ENCODE measurements around the gene ANAPC1.
A peak's percentile ranks its signal among the peaks of the same experiment; 100 is the strongest.

Gene ANAPC1

GRCh38 chr2:111908578-111908977, 24.6 kb upstream of the ANAPC1 start:
- H3K4me3 ChIP-seq (ENCODE audit: low read depth, low read length), result no peak overlapping the region
- H3K9me3 ChIP-seq (ENCODE audit: control insufficient read depth, insufficient read depth, low read depth, low read length), result no peaks in the 10 kb centered on the region
- no peaks in the 10 kb centered on the region for H3K36me3 ChIP-seq (ENCODE audit: control insufficient read depth in 2 of 2, insufficient read depth in 1 of 2, low read length in 2 of 2)
- TF ChIP-seq ZBTB21 (tag by site-specific recombination; IDR thresholded peaks at IDR 0.05) (no peak), ZNF24 (tag by site-specific recombination; IDR thresholded peaks at IDR 0.05) (no peak), ZNF214 (tag by site-specific recombination; IDR thresholded peaks at IDR 0.05; ENCODE audit: borderline replicate concordance) (no peak), ZNF561 (tag by site-specific recombination; IDR thresholded peaks at IDR 0.05; ENCODE audit: borderline replicate concordance) (no peak), SP2 (tag by site-specific recombination; IDR thresholded peaks at IDR 0.05) (no peak), KLF9 (tag by site-specific recombination; IDR thresholded peaks at IDR 0.05; ENCODE audit: low read depth) (no peak), ZNF211 (tag by site-specific recombination; IDR thresholded peaks at IDR 0.05; ENCODE audit: low read depth) (no peak), ZNF626 (tag by site-specific recombination; IDR thresholded peaks at IDR 0.05) (no peak), AEBP2 (tag by site-specific recombination; IDR thresholded peaks at IDR 0.05; ENCODE audit: borderline replicate concordance) (no peak), ZNF133 (tag by site-specific recombination; IDR thresholded peaks at IDR 0.05) (no peak), ZNF621 (tag by site-specific recombination; IDR thresholded peaks at IDR 0.05) (no peak), ZNF596 (tag by site-specific recombination; IDR thresholded peaks at IDR 0.05) (no peak), ZSCAN5A (tag by site-specific recombination; IDR thresholded peaks at IDR 0.05) (no peak), RBAK (tag by site-specific recombination; IDR thresholded peaks at IDR 0.05) (no peak), ZBTB20 (tag by site-specific recombination; IDR thresholded peaks at IDR 0.05) (no peak)
- TF ChIP-seq, protein P1, sequence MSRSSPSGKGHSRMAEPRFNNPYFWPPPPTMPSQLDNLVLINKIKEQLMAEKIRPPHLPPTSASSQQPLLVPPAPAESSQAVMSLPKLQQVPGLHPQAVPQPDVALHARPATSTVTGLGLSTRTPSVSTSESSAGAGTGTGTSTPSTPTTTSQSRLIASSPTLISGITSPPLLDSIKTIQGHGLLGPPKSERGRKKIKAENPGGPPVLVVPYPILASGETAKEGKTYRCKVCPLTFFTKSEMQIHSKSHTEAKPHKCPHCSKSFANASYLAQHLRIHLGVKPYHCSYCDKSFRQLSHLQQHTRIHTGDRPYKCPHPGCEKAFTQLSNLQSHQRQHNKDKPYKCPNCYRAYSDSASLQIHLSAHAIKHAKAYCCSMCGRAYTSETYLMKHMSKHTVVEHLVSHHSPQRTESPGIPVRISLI (tag by site-specific recombination; IDR thresholded peaks at IDR 0.05), result no peak
- TF ChIP-seq, protein P2, sequence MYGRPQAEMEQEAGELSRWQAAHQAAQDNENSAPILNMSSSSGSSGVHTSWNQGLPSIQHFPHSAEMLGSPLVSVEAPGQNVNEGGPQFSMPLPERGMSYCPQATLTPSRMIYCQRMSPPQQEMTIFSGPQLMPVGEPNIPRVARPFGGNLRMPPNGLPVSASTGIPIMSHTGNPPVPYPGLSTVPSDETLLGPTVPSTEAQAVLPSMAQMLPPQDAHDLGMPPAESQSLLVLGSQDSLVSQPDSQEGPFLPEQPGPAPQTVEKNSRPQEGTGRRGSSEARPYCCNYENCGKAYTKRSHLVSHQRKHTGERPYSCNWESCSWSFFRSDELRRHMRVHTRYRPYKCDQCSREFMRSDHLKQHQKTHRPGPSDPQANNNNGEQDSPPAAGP (tag by site-specific recombination; IDR thresholded peaks at IDR 0.05), result no peak
- CTCF ChIA-PET, result no interaction called here
- H3K27ac ChIP-seq (ENCODE audit: extremely low read depth, low read depth, low read length), result no peak overlapping the region
- POLR2A ChIA-PET, result interaction anchor here (0.9 kb wide), 1 partner anchor 10 kb away, joined by 3 read pairs; the partner anchor contains the start of gene MERTK
- H3K4me1 ChIP-seq (ENCODE audit: control insufficient read depth, insufficient read depth, low read length), result peaks cover 9% of the 10 kb centered on the region

GRCh38 chr2:111905990-111906735, 22.2 kb upstream of the ANAPC1 start:
- POLR2A ChIA-PET, result no interaction called here
- Histone ChIP-seq H3K4me3 (ENCODE audit: low read depth, low read length) (no peak overlapping the region), H3K27ac (ENCODE audit: extremely low read depth, low read depth, low read length) (peak overlapping the region; percentile 67), H3K4me1 (ENCODE audit: control insufficient read depth, insufficient read depth, low read length) (peaks cover 9% of the 10 kb centered on the region), H3K9me3 (ENCODE audit: control insufficient read depth, insufficient read depth, low read depth, low read length) (no peaks in the 10 kb centered on the region), H3K36me3 (ENCODE audit: control insufficient read depth in 2 of 2, insufficient read depth in 1 of 2, low read length in 2 of 2) (no peaks in the 10 kb centered on the region)
- CTCF ChIA-PET, result interaction anchor here (0.7 to 1.5 kb wide), 4 partner anchors 13 to 141 kb away, joined by 3 to 6 read pairs (median 4); no protein-coding TSS in a partner anchor
- no peak for TF ChIP-seq ZNF184 (tag by site-specific recombination; IDR thresholded peaks at IDR 0.05)
- TF ChIP-seq ZNF366 (tag by site-specific recombination; conservative IDR thresholded peaks at IDR 0.05), result 0 out of 2 replicates have a peak, but pooled peaks have one; percentile 17
- TF ChIP-seq, protein P3, sequence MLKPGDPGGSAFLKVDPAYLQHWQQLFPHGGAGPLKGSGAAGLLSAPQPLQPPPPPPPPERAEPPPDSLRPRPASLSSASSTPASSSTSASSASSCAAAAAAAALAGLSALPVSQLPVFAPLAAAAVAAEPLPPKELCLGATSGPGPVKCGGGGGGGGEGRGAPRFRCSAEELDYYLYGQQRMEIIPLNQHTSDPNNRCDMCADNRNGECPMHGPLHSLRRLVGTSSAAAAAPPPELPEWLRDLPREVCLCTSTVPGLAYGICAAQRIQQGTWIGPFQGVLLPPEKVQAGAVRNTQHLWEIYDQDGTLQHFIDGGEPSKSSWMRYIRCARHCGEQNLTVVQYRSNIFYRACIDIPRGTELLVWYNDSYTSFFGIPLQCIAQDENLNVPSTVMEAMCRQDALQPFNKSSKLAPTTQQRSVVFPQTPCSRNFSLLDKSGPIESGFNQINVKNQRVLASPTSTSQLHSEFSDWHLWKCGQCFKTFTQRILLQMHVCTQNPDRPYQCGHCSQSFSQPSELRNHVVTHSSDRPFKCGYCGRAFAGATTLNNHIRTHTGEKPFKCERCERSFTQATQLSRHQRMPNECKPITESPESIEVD (tag by site-specific recombination; IDR thresholded peaks at IDR 0.05), result peak; percentile 90
- peak; percentile 60 for TF ChIP-seq OSR2 (tag by site-specific recombination; IDR thresholded peaks at IDR 0.05)
- TF ChIP-seq ZNF394 (tag by site-specific recombination; IDR thresholded peaks at IDR 0.05; ENCODE audit: borderline replicate concordance), result no peak
- TF ChIP-seq ZSCAN30 (tag by site-specific recombination; IDR thresholded peaks at IDR 0.05), result no peak
- TF ChIP-seq ZNF114 (tag by site-specific recombination; IDR thresholded peaks at IDR 0.05), result no peak
- no peak for TF ChIP-seq ZNF768 (tag by site-specific recombination; IDR thresholded peaks at IDR 0.05)
- TF ChIP-seq ZBTB17 (tag by site-specific recombination; IDR thresholded peaks at IDR 0.05), result no peak; the same call in 1 of the 2 replicates
- TF ChIP-seq ZNF221 (tag by site-specific recombination; IDR thresholded peaks at IDR 0.05; ENCODE audit: borderline replicate concordance), result no peak

Measured in HEK293 (cell line).